ENCODE measurements around the gene LIN7A. TPM values are rescaled to one million over a fixed set of nuclear protein-coding genes. Genes with fewer than 3 reads are reported as not detected.

The LIN7A gene
- total RNA-seq, 1 experiment from 2014 or later: not detected

DNA sequence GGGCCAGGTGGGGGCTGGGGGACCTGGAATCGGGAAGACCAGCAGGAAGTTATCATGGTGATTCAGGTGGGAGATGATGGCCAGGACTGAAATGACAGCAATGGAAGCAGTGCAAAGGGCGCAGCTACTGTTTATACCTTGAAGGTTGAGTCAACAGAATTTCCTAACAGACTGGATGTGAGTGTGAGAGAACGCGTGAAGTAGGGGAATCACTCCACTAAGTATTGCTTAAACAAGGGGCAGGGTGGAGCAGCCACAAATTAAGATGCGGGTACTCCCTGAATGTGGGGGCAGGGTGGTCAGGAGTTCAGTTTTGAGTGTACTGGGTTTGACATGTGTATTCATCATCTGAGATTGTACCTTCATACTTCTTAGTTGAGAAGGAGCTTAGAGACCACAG, 175.9 kb downstream of the LIN7A start:
- intact Hi-C loops (cut with micrococcal nuclease): loop anchor here (5.0 to 10.0 kb wide), 2 partner anchors 567 to 875 kb away; no protein-coding TSS in a partner anchor
- CTCF ChIA-PET: interaction anchor here (0.7 to 3.0 kb wide), 7 partner anchors 19 to 567 kb away, joined by 3 to 20 read pairs (median 5); no protein-coding TSS in a partner anchor
- H3K9me3 Mint-ChIP-seq (ENCODE audit: unreplicated experiment): no peaks in the 10 kb centered on the region
- no peak overlapping the region for H3K27ac Mint-ChIP-seq (ENCODE audit: low read depth, unreplicated experiment)
- POLR2A ChIA-PET: no interaction called here
- H3K27me3 Mint-ChIP-seq (ENCODE audit: insufficient read depth, unreplicated experiment): peaks cover 79% of the 10 kb centered on the region
- no TSS peak for BruUV-seq (replicated peaks)
- peak; percentile 20 for DNase-seq (ENCODE audit: unreplicated experiment)
- no peaks in the 10 kb centered on the region for H3K4me1 Mint-ChIP-seq (ENCODE audit: insufficient read depth, unreplicated experiment)
- no peaks in the 10 kb centered on the region for H3K36me3 Mint-ChIP-seq (ENCODE audit: insufficient read depth, unreplicated experiment)
- TF ChIP-seq, protein P1, sequence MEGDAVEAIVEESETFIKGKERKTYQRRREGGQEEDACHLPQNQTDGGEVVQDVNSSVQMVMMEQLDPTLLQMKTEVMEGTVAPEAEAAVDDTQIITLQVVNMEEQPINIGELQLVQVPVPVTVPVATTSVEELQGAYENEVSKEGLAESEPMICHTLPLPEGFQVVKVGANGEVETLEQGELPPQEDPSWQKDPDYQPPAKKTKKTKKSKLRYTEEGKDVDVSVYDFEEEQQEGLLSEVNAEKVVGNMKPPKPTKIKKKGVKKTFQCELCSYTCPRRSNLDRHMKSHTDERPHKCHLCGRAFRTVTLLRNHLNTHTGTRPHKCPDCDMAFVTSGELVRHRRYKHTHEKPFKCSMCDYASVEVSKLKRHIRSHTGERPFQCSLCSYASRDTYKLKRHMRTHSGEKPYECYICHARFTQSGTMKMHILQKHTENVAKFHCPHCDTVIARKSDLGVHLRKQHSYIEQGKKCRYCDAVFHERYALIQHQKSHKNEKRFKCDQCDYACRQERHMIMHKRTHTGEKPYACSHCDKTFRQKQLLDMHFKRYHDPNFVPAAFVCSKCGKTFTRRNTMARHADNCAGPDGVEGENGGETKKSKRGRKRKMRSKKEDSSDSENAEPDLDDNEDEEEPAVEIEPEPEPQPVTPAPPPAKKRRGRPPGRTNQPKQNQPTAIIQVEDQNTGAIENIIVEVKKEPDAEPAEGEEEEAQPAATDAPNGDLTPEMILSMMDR (IDR thresholded peaks at IDR 0.05; ENCODE audit: unreplicated experiment): no peak
- H3K4me3 Mint-ChIP-seq (ENCODE audit: unreplicated experiment): no peak overlapping the region

GRCh38 chr12:80756875-80757274, 180.9 kb downstream of the LIN7A start:
- Mint-ChIP-seq H3K36me3 (ENCODE audit: insufficient read depth, unreplicated experiment) (no peaks in the 10 kb centered on the region), H3K27ac (ENCODE audit: low read depth, unreplicated experiment) (no peak overlapping the region), H3K9me3 (ENCODE audit: unreplicated experiment) (no peaks in the 10 kb centered on the region), H3K4me3 (ENCODE audit: unreplicated experiment) (no peak overlapping the region), H3K27me3 (ENCODE audit: insufficient read depth, unreplicated experiment) (peaks cover 66% of the 10 kb centered on the region), H3K4me1 (ENCODE audit: insufficient read depth, unreplicated experiment) (no peaks in the 10 kb centered on the region)
- intact Hi-C loops (cut with micrococcal nuclease): no loop called here
- BruUV-seq (replicated peaks): no TSS peak
- TF ChIP-seq, protein P1 (IDR thresholded peaks at IDR 0.05; ENCODE audit: unreplicated experiment): no peak
- ChIA-PET POLR2A (no interaction called here), CTCF (no interaction called here)
- DNase-seq (ENCODE audit: unreplicated experiment): no peak

GRCh38 chr12:80754274-80754673, 183.5 kb downstream of the LIN7A start:
- peaks cover 64% of the 10 kb centered on the region for H3K27me3 Mint-ChIP-seq (ENCODE audit: insufficient read depth, unreplicated experiment)
- intact Hi-C loops (cut with micrococcal nuclease): no loop called here
- no peaks in the 10 kb centered on the region for H3K36me3 Mint-ChIP-seq (ENCODE audit: insufficient read depth, unreplicated experiment)
- H3K4me3 Mint-ChIP-seq (ENCODE audit: unreplicated experiment): no peak overlapping the region
- no TSS peak for BruUV-seq (replicated peaks)
- H3K9me3 Mint-ChIP-seq (ENCODE audit: unreplicated experiment): no peaks in the 10 kb centered on the region
- POLR2A ChIA-PET: no interaction called here
- no peaks in the 10 kb centered on the region for H3K4me1 Mint-ChIP-seq (ENCODE audit: insufficient read depth, unreplicated experiment)
- TF ChIP-seq, protein P1 (IDR thresholded peaks at IDR 0.05; ENCODE audit: unreplicated experiment): no peak
- CTCF ChIA-PET: interaction anchor here (0.6 kb wide), 1 partner anchor 131 kb away, joined by 3 read pairs; no protein-coding TSS in a partner anchor
- no peak for DNase-seq (ENCODE audit: unreplicated experiment)
- no peak overlapping the region for H3K27ac Mint-ChIP-seq (ENCODE audit: low read depth, unreplicated experiment)

DNA sequence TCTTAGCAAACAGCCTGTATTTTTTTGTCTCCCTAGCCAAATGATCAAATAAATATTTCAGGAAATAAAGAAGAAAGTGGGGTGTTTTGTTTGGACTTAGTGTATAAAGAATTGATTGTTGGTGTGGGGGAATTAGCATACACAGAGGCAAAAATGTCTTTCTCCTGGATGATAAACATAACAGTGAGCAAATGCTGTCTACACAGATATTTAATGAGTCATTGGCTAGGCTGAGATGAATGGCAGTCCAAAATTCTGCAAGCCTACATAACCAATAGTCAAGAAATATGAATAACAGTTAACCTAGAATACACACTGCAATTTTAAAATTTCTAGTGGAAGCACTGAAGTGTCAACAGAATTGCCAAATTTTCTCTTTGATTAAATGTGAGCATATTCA, 185.3 kb downstream of the LIN7A start:
- Mint-ChIP-seq H3K4me3 (ENCODE audit: unreplicated experiment) (no peak overlapping the region), H3K4me1 (ENCODE audit: insufficient read depth, unreplicated experiment) (no peaks in the 10 kb centered on the region), H3K36me3 (ENCODE audit: insufficient read depth, unreplicated experiment) (no peaks in the 10 kb centered on the region), H3K27ac (ENCODE audit: low read depth, unreplicated experiment) (no peak overlapping the region), H3K9me3 (ENCODE audit: unreplicated experiment) (no peaks in the 10 kb centered on the region), H3K27me3 (ENCODE audit: insufficient read depth, unreplicated experiment) (peaks cover 62% of the 10 kb centered on the region)
- no peak for DNase-seq (ENCODE audit: unreplicated experiment)
- CTCF ChIA-PET: interaction anchor here (1.0 kb wide), 1 partner anchor 280 kb away, joined by 4 read pairs; no protein-coding TSS in a partner anchor
- POLR2A ChIA-PET: no interaction called here
- BruUV-seq (replicated peaks): no TSS peak
- intact Hi-C loops (cut with micrococcal nuclease): no loop called here
- TF ChIP-seq, protein P1 (IDR thresholded peaks at IDR 0.05; ENCODE audit: unreplicated experiment): no peak
